Heart left ventricle (tissue), 16 donors: Measurements from ENCODE around the gene ADCY5. TPM values are rescaled to one million over a fixed set of nuclear protein-coding genes. Genes with fewer than 3 reads are reported as not detected.

Experiments
- ATAC-seq, 4 donors: fragments of 200-7000 bp; cut with Tn5 transposase; one replicate each; pipeline ENCODE4 v1.9.1; 2020 to 2022; ENCODE audit warnings: moderate library complexity in 4 of 4, mild to moderate bottlenecking in 3 of 4, moderate number of reproducible peaks in 1 of 4
- DNase-seq, 5 donors: peaks; one replicate each; pipeline ENCODE4 v3.0.0-alpha.2; 2020
- H3K27ac ChIP-seq, 12 donors: fragments of 200-600 bp; sonication (generic) in 4 of 12; one replicate each; pipeline versions ENCODE4 v1.5.0 to v1.8.0; 2016 to 2022; ENCODE audit warnings: mild to moderate bottlenecking in 2 of 12
- H3K27me3 ChIP-seq, 9 donors: fragments of 200-600 bp; sonication (generic) in 2 of 9; one replicate each; pipeline versions ENCODE4 v1.5.1 to v1.8.0; 2016 to 2022; ENCODE audit warnings: mild to moderate bottlenecking in 3 of 9
- H3K36me3 ChIP-seq, 9 donors: fragments of 200-600 bp; sonication (generic) in 2 of 9; one replicate each; pipeline versions ENCODE4 v1.5.0 to v1.8.0; 2018 to 2022; ENCODE audit warnings: mild to moderate bottlenecking in 2 of 9
- H3K4me1 ChIP-seq, 12 donors: fragments of 200-600 bp; sonication (generic) in 4 of 12; one replicate each; pipeline versions ENCODE4 v1.5.0 to v1.8.0; 2016 to 2022; ENCODE audit warnings: mild to moderate bottlenecking in 3 of 12
- H3K4me3 ChIP-seq, 12 donors: fragments of 200-600 bp; sonication (generic) in 4 of 12; one replicate each; pipeline versions ENCODE4 v1.5.0 to v1.8.0; 2017 to 2022; ENCODE audit warnings: mild to moderate bottlenecking in 9 of 12, moderate library complexity in 4 of 12
- H3K9me3 ChIP-seq, 12 donors: fragments of 200-600 bp; sonication (generic) in 4 of 12; one replicate each; pipeline versions ENCODE4 v1.5.0 to v1.8.0; 2016 to 2022; ENCODE audit warnings: mild to moderate bottlenecking in 1 of 12
- CTCF ChIP-seq, 12 donors: fragments of 200-600 bp; sonication (generic) in 4 of 12; IDR thresholded peaks; one replicate each; pipeline versions ENCODE4 v1.5.0 to v1.8.0; 2018 to 2022; ENCODE audit warnings: antibody characterized with exemption in 12 of 12, mild to moderate bottlenecking in 5 of 12
- POLR2A ChIP-seq, 2 donors: fragments of 450-650 bp; IDR thresholded peaks; one replicate each; pipeline ENCODE4 v1.6.1; 2017; ENCODE audit warnings: antibody characterized with exemption in 2 of 2, mild to moderate bottlenecking in 2 of 2, moderate library complexity in 2 of 2
- WGBS, 4 donors: extraction: QIAGEN DNeasy Blood & Tissue Kit in 2 of 4; methylation state at CpG; one replicate each; pipeline versions ENCODE4 v1.1.5 to v1.1.7; 2013 to 2018; 5-methylcytosine and 5-hydroxymethylcytosine counted together
- intact Hi-C, 10 donors: fragments of 100-400 bp; cut with DNase I; formaldehyde crosslinking; loops; one replicate each; pipeline versions ENCODE4 v1.11.1 to v1.14.2; 2022
- polyA plus RNA-seq, 2 donors: library from polyadenylated mRNA; stranded (reverse); fragments of 200-250 nt; gene quantifications; one replicate each; pipeline ENCODE4 v1.2.3, GENCODE V29; 2013
- total RNA-seq, 9 donors: library from RNA; depleted of rRNA in 2 of 9; stranded (reverse); fragments of >200 nt in 2 of 9; fragmentation: NEBNext Ultra II Directional in 3 of 9; extraction: Animal tissue kit (Norgen Biotek cat#: 25700) in 3 of 9; gene quantifications; one replicate each; pipeline versions ENCODE4 v1.1.0 to v1.2.4, GENCODE V29; 2016 to 2023
- donor health status: ischemic (EF 13 %, LVEDD 7.1; RV severe dilation, severe dysfunction).
- donor health status: healthy with polysubstance abuse.
- donor health status: DM: no; HTN: yes; CAD: no.
- donor health status: DM: no; HTN: no; CAD: no.
- donor health status: ischemic (EF 25% LVEDD 6.9; RV normal size, moderate dysfunction).
- donor health status: ischemic (EF 25% LVEDD 5.7; RV mildly dilated, moderate dysfunction).
- donor health status: healthy.
- donor health status: DM: yes; HTN: yes; CAD: no.
- donor health status: ischemic (EF 35%, LVEDD 5.7; RV mildly dilated, moderate dysfunction).
- donor health status: nonischemic (EF 11% LVEDD 7.7; RV severe dilation, severe dysfunction).
- donor health status: DM: yes; HTN: yes; CAD: no.
- donor health status: PGD.
- donor health status: ischemic (EF 29% LVEDD 5.4; RV normal size, mild dysfunction).
- donor health status: nonischemic (EF 23%, LVEDD 6.1; RV moderate dilation, normal function).

The ADCY5 gene
- total and polyA plus RNA-seq, 11 donors: 78.5 to 276 (median 167) TPM

- peaks cover 0 to 21% (median 11%) of the 10 kb centered on the region in 9 donors for H3K36me3 ChIP-seq
- DNase-seq: no peak
- peaks cover 0 to 26% (median 1%) of the 10 kb centered on the region in 12 donors for H3K4me1 ChIP-seq
- 27 to 39% (median 33%) methylated on average over 2 of the region's 2 CpGs for WGBS, 4 donors
- no peak for ATAC-seq
- no peaks in the 10 kb centered on the region for H3K27me3 ChIP-seq
- intact Hi-C loops: no loop called here
- no peak overlapping the region for H3K4me3 ChIP-seq
- H3K27ac ChIP-seq: no peak overlapping the region
- peaks cover 0 to 5% (median 0%) of the 10 kb centered on the region in 12 donors for H3K9me3 ChIP-seq
- TF ChIP-seq POLR2A (IDR thresholded peaks at IDR 0.05): no peak
- peak in 2 of 12 donors; percentile 7 for TF ChIP-seq CTCF (IDR thresholded peaks at IDR 0.05)
Measured at GRCh38 chr3:123267821-123268220, 181.1 kb downstream of the ADCY5 start.

- Histone ChIP-seq H3K9me3 (peaks cover 0 to 5% (median 0%) of the 10 kb centered on the region in 12 donors), H3K36me3 (peaks cover 0 to 54% (median 32%) of the 10 kb centered on the region in 9 donors), H3K4me3 (no peak overlapping the region), H3K4me1 (peaks cover 0 to 13% (median 0%) of the 10 kb centered on the region in 12 donors), H3K27ac (no peak overlapping the region), H3K27me3 (no peaks in the 10 kb centered on the region)
- 95 to 98% (median 97%) methylated on average over 2 of the region's 2 CpGs for WGBS, 4 donors
- TF ChIP-seq CTCF (IDR thresholded peaks at IDR 0.05) (no peak), POLR2A (IDR thresholded peaks at IDR 0.05) (no peak)
- intact Hi-C loops: no loop called here
- DNase-seq: no peak
- ATAC-seq: no peak
Measured at GRCh38 chr3:123263941-123264340, 184.9 kb downstream of the ADCY5 start.

GRCh38 chr3:123262868-123263267, 186.0 kb downstream of the ADCY5 start:
- Histone ChIP-seq H3K9me3 (peaks cover 0 to 5% (median 0%) of the 10 kb centered on the region in 12 donors), H3K4me1 (peaks cover 0 to 14% (median 0%) of the 10 kb centered on the region in 12 donors), H3K27ac (no peak overlapping the region), H3K4me3 (no peak overlapping the region), H3K27me3 (no peaks in the 10 kb centered on the region), H3K36me3 (peaks cover 0 to 54% (median 28%) of the 10 kb centered on the region in 9 donors)
- ATAC-seq (no peak), DNase-seq (no peak)
- TF ChIP-seq POLR2A (IDR thresholded peaks at IDR 0.05) (no peak), CTCF (IDR thresholded peaks at IDR 0.05) (no peak)
- WGBS, 4 donors: 84 to 93% (median 89%) methylated on average over 5 of the region's 5 CpGs
- intact Hi-C loops: no loop called here

- no peak for DNase-seq
- no peak overlapping the region for H3K27ac ChIP-seq
- no peak for ATAC-seq
- H3K36me3 ChIP-seq: peaks cover 0 to 54% (median 28%) of the 10 kb centered on the region in 9 donors
- H3K9me3 ChIP-seq: peaks cover 0 to 5% (median 0%) of the 10 kb centered on the region in 12 donors
- 91 to 94% (median 91%) methylated on average over 2 of the region's 2 CpGs for WGBS, 4 donors
- TF ChIP-seq POLR2A (IDR thresholded peaks at IDR 0.05) (no peak), CTCF (IDR thresholded peaks at IDR 0.05) (no peak)
- no peaks in the 10 kb centered on the region for H3K27me3 ChIP-seq
- H3K4me1 ChIP-seq: peaks cover 0 to 12% (median 0%) of the 10 kb centered on the region in 12 donors
- intact Hi-C loops: no loop called here
- H3K4me3 ChIP-seq: no peak overlapping the region
Measured at GRCh38 chr3:123262226-123262625, 186.7 kb downstream of the ADCY5 start.
